ENCODE data around the gene TM4SF20.

DNA sequence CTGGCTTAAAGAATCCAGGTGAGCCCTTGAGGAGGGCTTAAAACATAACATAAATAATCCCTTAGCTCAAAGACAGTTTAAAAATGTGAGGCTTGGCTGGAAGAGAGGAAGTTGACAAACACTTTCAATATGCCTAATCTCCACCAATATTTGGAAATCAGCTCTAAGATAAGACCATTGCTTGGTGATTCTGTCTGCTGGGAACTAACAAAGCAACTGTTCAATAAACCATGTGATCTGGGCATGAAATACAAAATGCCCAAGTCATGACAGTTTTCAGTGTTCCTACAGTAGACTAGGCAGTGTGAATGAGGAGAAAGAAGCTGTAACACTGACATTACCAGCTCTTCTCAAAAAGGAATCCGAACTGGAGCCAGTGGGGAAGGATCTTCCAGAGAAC, 43.4 kb downstream of the TM4SF20 start:
- TF ChIP-seq POLR2A (IDR thresholded peaks at IDR 0.05) = no peak
- TF ChIP-seq, protein P1, sequence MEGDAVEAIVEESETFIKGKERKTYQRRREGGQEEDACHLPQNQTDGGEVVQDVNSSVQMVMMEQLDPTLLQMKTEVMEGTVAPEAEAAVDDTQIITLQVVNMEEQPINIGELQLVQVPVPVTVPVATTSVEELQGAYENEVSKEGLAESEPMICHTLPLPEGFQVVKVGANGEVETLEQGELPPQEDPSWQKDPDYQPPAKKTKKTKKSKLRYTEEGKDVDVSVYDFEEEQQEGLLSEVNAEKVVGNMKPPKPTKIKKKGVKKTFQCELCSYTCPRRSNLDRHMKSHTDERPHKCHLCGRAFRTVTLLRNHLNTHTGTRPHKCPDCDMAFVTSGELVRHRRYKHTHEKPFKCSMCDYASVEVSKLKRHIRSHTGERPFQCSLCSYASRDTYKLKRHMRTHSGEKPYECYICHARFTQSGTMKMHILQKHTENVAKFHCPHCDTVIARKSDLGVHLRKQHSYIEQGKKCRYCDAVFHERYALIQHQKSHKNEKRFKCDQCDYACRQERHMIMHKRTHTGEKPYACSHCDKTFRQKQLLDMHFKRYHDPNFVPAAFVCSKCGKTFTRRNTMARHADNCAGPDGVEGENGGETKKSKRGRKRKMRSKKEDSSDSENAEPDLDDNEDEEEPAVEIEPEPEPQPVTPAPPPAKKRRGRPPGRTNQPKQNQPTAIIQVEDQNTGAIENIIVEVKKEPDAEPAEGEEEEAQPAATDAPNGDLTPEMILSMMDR (IDR thresholded peaks at IDR 0.05) = no peak
